ENCODE results near the gene RASSF8.

RASSF8 gene

DNA sequence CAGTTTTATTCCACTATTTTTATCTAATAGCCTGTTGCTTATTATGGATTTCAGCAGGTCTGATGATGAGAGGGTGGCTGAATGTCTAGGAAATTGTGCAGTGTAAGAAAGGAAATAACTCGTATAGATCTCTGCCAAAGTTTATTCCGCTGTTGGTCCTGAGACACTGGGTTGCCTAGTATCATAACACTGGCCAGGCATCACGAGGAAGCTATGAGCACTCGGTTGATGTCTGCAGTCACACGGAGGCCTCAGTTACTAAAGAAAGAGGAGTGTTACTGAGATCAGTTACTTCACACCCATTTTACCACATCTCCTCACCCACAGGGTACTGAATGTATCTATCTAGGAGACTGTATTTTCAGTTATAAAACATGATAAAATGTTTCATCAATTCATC lies 144.5 kb downstream of the RASSF8 start:
- no peak for DNase-seq (ENCODE audit: low read depth, low spot score)

DNA sequence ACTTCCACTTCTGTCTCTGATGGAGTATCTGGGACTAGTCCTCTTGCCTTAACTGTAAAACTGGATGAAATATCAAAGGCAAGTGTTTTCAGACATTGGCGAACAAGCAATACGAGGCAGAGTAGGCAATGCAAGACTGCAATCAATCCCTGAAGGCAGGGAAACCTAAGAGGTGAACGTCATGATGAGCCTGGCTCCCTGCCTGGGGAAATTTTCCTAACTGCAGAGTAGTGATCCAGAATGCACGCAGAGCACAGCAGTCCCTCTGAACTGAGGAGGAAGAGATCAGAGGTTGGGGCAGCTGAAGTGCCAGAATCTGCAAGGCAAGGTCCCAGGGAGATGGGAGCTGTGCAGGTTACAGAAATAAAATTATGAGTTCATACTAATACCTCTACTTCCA lies 147.9 kb downstream of the RASSF8 start:
- no peak for DNase-seq (ENCODE audit: low read depth, low spot score)

DNA sequence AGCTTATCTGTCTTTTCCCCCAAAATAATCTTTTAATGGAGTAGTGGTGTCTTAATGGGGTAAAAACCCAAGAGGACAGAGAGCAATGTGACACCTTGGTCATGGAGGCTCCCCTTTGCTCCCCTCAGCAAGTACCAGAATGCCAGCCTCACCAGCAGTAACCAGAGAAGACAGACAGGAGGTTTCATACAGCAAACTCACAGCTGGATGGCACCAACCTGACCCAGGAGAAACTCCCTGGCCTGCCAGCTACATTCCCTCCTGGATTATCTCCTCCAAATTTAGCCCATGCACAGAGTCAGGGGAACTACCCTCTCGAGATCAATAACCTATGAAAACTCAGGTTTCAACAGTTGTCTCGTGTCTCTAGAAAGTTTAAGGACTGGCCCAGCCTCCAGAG lies 150.4 kb downstream of the RASSF8 start:
- no peak for DNase-seq (ENCODE audit: low read depth, low spot score)

DNA sequence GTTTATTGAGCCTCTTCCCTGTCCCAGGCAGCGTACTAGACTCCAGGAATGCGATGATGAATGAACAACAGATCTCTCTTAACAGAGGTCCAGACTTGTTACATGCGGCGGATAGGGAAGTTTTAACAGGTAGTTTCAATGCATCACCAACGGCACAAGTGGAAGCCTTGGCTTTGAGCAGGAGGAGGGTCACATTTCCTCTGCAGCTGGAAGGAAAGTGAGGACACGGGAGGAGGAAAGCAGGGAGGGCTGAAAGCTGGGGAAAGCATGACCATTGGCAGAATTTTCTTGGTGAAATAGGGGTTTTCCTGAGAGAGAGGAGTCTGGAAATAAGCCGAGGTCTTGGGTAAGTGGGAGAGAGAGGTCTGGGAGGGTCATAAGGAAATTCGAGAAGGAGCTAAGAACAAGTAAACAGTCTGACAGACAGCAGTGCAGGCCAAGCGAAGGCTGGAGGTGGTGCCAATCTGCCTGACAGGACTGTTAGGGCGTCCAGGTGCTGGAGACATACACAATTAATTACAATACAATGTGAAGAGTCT lies 150.9 kb downstream of the RASSF8 start:
- no peak for DNase-seq (ENCODE audit: low read depth, low spot score)

DNA sequence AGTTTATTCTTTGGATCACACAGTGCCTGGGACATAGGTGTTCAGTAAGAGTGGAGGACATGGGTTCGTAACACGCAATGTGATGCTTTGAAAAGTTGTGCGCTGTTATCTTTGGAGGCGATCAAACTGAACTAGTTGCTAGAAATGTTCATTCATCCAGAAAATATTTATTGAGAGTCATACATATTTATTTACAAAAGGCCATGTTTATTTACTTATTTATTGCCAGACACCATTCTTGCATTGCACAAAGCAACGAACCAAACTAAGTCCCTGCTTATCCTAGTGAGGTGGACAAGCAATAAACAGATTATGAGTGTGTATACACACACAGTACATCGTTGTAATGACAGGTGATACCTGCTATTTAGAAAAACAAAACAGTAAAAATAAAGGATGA lies 153.8 kb downstream of the RASSF8 start:
- no peak for DNase-seq (ENCODE audit: low read depth, low spot score)

DNA sequence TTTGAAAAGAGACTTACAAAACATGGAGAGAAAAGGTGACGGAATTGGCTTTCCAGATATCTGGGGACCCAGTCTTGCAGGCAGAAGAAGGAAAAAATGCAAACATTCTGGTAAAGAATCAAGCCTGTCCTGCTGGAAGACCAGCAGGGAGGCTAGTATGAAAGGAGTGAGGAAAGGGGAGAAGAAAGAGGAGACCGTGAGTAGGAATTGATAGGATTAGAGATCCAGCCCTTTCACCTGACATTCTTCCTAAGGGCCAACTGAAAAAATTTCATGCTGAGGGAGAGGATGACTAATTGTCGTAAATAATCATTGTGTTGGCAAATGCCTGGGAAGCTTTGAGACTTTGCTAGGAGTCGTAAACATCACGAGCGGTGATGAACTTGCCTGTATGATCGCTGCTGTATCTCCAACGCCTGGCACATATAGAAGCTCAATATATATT lies 154.2 kb downstream of the RASSF8 start:
- no peak for DNase-seq (ENCODE audit: low read depth, low spot score)

DNA sequence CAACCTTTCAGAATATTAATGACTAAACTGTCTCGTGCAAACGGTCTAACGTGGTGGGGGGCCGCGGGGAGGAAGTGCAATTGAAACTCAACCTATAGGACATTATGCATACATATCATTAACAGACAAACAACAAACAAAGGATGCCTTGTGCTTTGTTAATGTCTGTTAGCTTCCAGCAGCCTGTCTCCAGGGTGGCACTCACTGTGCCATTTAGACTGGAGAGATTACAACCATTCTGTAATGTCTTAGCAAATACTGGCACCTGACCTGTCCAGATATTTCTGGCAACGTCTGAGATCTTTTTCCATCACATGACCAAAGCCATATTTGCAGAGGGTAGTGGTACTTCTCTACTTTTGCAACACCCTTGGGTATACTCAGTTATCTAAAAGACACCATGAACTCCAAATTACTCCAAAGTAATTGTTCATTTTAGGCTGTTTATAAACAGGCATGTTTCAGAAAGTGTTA lies 154.7 kb downstream of the RASSF8 start:
- no peak for DNase-seq (ENCODE audit: low read depth, low spot score)

DNA sequence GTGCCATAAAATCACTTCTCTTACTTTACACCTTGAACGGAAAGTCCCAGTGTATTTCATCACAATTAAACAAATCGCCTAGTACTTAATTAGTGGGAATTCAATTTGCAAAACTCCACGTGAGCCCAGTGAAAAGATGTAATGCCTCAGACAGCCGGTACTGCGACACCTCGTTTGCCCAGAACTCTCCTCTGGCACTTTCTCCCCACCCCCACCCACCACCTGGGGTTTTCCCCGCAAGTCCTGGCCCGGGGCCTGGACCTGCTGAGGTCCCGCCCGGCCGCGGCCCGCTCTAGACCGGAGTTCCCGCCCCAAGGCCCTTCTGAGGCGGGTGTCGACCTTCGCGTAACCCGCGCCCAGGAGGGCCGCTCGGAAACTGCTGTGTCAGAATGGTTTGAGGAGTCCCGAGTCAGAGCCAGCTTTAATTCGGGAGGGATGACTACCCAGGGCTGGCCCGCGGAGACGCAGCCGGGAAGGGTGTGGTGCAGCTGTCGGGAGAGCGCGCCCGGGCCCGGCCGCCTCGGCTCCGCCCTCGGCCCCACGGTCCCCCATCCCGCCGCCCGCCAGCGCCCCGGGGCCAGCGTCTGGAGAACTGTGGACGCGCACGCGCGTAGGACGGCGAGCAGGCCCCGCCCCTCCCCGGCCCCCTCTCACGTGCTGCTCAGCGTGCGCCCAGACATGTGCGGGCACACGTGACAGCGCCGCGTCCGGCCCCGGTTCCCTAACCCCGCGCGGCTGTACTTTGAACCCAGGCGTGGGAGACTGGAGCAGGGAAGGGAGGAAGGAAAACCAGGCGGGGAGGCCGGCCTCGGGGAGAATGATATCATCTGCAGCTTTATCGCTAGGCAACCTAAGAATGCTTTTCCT lies 155.6 kb downstream of the RASSF8 start:
- peak; percentile 51 for DNase-seq (ENCODE audit: low read depth, low spot score)

DNA sequence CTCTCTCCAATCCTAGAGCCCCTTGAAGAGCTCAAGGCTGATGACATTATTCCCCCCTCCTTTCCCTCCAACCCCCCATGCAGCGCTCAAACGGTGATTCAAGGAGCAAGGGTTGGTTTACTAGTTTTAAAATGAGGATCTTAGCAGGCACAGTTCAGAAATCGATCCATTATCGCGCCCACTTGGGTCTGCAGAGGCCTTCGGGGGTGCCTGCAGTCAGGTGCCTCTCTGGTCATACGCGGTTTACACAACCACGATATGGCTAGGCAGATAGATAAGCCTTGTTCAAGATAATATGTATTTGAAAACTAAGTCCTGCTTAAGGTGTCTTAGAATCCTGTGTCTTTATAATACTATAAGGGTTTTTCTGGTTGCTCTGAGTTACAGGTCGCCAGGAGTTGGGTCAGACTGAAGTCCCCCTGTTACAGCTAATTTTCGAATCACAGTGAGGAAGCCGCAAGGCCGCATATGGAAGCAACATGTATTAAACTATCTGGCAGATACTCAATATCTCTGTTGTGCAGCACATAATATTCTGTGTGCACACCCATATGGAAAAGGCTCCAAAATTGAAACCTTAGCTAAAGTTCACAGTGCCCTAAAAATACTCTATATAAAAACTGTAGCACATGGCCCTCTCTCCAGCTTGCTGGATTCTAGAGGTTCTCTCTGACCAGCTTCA lies 156.4 kb downstream of the RASSF8 start:
- no peak for DNase-seq (ENCODE audit: low read depth, low spot score)

DNA sequence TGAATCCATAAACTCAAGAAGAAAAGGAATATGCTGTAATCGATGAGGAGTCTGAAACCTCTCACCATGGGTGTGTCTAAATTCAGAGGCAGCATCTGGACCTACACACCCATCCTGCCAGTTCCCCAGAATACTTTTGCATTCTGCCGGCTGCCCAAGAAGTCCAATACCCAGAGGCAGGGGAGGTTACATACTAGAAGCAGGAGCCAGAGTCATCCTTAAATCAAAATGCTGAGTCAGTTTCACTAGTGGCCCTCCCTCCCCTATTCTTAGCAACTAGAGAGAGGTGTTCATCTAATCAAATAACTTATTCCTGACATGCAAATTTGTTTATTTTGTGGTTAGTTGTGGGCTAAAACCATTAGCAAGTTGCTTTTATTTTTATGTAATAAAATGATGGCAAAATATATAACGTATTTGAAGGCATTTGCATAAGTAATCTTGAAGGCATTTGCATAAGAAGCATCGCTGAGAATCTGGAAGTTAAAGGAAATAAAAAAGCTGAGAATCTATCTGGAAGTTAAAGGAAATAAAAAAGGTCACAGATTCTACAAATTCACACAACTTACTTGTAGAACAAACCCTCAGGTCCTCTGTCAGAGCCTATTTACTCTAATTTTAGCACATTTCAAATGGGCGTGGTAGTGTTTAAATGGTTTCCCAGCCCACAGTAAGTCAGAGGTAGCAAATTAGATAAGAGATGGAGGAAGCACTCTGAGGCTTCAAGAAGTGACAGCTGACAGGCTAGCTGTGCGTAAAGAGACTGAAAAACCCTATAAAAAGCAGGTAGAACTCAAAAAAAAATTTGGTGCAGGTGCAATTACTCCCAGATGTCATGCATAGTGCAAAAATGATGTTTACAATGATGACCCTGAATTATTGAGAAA lies 158.6 kb downstream of the RASSF8 start:
- DNase-seq (ENCODE audit: low read depth, low spot score): no peak

DNA sequence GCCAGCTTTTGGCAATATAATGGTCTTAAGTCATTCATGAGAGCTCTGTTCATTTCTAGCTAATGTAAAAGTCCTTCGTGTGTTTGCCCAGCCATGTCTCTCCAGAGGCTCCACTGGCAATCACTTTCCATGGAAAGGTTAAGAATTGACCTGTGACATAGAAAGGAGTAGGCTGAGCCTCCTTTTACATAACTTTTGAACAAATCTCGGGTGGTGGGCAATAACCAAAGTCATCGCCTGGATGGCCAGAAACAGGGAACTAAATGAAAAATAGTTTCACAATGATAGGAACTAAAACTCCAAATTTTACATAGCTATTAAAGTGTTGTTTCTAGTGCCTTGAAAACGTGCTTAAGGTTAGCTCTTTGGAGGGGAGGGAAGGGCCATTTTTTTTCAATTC lies 159.8 kb downstream of the RASSF8 start:
- no peak for DNase-seq (ENCODE audit: low read depth, low spot score)

DNA sequence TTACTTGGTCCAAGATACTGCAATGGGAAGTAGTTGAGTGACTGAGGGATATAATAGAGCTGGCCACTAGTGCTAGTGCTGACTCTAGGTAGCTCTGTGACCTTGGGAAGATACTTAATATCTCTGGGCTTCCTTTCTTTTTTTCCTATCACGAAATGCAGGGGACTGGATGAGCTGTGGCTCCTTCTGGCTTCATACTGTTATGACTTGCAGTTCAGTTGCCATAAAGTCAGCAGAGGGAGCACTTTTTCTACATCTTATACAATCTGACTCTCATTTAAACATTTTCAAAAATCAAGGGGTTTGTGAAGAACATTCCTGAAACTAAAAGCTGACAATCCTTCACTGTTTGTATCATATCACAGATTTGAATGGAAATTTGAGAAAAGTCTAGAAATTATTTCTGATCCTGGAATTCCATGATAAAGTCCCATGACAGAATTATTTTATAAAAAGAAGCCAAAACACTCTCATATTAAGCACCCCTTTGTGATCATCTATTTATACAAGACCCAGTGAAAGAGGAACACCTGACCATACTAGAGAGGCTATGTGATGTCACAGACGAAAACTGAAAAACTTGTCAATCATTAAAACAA lies 161.0 kb downstream of the RASSF8 start:
- no peak for DNase-seq (ENCODE audit: low read depth, low spot score)

DNA sequence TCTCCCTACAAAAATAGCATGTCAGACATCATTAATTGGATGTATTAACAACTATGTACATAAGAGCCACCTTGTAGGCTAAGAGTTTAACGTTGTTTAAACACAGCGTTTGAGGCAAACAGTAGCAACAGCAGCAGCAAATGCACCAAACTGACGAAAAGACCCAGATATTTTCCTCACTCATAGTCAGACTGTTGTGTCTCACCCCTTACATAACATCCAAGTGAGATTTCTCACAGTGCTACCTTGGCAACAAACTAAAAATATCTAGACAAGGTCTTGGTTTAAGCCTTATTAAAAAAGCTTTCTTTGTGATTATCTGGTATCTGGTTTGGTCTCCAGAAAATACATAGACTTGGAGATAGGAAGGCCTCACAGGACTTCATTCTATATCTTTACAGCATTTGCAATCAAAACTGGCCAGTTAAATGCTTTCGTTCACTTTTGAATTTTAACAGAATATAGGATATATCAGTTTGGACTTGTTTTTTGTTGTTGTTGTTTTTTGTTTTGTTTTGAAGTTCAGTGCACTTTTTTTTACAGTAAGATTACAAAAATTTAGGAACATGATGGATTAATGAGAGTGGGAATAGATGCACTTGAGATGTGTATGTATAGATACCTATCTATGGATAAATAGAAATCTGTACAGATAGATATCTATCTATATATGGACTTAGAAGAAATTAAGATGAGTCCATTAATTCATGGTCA lies 162.2 kb downstream of the RASSF8 start:
- DNase-seq (ENCODE audit: low read depth, low spot score): no peak

DNA sequence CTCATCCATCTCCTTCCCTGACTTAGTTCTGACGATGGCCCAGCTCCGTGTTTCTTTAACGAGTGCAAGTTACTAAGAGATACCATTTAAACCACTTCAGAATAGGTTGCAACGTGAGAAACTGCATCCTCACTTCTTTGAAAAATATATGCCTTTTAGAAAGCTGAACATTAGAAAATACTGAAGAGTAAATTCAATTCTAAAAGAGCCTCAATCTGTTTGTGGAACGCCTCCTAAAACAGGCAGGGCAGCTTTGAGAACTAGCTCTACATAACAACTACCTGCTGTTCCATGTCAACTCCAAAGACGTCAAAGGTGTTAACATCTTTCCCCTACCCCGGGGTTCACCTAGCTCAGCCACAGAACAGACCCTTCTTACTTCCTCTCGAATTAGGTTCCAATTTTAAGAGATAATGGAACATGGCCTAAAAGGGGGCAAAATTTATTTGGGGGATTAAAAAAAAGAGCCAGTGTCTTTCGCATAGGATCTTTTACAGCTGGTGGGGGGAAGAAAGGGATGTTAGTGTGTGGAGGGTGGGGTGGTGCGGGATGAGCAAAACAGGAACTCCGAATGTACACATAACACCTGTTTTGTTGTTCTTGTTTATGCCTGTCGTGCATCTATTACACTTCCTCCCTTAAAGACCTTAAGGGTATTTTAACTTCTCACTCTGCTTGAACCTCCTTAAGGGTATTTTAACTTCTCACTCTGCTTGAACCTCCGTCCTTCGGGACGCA lies 163.0 kb downstream of the RASSF8 start:
- no peak for DNase-seq (ENCODE audit: low read depth, low spot score)

DNA sequence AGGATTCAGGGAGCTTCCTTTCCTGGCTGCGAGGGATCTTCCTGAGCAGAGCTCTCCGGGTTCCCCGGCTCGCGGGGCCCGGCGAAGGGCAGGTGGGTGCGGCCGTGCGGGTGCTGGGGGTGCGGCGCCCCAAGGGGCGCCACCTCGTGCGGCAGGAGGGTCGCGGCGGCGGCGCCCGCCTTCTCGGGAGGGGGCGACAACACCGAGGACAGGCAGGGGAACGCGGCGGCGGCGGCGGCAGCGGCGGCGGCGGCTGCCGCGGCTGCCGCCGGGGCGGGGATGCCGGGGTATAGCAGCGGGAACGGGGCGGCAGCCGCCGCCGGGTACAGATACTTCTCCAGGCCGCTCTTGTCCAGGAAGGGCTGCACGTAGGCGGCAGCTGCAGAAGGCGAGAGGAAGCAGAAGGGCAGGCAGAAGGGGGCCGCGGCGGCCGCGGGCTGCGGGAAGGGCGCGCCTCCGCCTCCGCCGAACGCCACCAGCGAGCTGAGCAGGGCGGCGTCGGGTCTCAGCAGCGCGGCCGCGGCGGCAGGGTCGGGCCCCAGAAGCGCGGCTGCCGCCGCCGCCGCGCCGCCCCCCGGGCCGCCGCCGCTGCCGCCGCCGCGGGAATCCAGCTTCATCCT lies 163.7 kb downstream of the RASSF8 start:
- no peak for DNase-seq (ENCODE audit: low read depth, low spot score)

DNA sequence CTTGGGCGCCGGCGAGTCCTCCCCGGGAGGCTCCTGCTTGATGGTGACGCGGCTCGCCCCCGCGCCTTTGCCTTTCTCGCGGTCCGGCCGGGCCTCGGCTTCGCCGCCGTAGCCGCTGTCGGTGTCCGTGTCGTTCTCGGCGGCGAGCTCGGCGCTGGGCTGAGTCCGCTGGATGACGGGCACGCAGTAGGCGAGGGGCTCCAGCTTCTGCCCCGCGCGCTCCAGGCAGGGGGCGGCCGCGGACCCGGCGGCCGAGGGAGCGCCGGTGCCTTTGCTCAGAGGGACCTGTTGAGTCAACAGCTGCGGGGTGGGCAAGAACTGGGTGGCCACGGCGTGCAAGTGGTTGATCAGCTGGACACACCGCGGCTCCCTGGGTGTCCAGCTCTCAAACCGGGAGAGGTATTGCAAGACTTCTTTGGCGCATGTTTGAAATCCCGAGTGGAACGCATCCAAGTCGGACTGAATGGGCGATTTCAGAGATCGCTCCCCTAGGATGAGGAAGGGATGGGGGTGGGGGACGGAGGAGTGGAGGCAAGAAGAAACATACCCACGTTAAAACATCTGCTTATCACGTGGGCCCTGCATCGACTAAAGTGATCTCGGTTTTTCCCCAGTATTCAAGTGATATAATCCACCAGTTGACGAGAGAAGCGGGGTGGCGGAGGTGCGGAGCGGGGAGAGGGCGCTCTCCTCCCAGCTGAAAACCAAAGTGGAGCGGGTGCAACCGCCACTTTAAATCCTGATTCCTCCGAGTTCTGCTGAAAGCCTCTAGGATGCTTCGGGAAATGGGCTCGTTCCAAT lies 164.4 kb downstream of the RASSF8 start:
- no peak for DNase-seq (ENCODE audit: low read depth, low spot score)

DNA sequence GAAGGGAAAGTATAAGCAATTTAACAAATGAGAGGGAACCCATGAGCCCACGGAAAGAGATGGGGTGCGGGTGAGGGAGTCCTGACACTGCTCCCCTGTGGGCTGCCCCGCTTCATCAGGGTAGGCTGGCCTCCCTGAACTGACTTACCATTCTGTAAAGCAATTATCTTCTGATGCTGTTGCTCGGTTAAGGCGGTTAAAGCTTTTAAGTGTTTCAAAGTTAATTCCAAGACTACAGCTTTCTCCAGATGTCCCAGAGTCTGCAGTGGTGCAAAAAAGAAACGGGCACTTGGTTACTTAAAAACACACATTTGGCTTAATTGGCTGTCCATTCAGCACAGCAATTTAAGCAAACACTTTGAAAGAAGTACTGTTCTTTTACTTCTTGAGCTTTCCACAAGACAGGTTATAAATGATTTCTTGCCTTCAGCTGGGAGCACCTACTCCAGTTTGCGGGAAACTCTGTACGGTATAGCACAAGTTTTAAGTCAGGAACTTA lies 165.0 kb downstream of the RASSF8 start:
- no peak for DNase-seq (ENCODE audit: low read depth, low spot score)
